ENCODE results near the gene APH1A.
A peak's percentile ranks its signal among the peaks of the same experiment; 100 is the strongest.
"Not testable (repeated sequence)": the region's sequence is repeated elsewhere in the genome, so short reads cannot be mapped to it uniquely, and the experiment has no call there.

The APH1A gene

DNA sequence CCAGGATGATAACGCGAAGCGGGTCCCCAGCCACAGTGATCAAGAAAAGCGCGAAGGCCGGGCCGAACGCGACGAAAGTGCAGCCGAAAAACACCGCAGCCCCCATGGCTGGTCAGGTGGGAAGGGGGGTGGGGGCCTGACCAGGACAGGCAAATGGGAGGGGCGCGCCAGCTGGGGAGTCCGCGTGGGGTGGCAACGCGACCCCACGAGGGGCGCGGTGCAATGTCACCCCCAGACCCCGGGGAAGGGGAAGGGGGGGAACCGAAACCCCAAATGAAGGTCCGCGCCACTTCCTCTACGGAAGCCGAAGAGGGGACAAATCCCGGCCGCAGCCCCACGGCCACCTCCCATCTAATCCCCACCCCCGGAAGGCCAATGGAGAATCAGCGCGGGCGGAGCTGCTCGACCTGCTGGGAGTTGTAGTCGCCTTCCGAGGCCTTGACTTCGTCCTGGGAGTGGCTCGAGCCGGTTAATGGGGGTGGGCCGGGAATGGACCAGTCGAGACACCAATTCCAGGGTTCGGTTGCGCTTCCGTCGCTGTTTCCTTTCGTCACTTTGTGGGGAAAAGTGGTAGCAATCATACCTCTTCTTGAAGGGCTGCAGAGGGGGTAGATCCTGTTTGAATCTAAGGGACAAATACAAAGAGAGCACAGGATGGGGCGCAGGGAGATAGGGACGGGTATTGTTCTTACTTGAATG lies at the start of gene APH1A:
APH1A (minus strand) TSS at position 312 of the 699 bp plus-strand sequence; CDS start at position 106, 206 bp downstream.
- peak; percentile 96 for DNase-seq

DNA sequence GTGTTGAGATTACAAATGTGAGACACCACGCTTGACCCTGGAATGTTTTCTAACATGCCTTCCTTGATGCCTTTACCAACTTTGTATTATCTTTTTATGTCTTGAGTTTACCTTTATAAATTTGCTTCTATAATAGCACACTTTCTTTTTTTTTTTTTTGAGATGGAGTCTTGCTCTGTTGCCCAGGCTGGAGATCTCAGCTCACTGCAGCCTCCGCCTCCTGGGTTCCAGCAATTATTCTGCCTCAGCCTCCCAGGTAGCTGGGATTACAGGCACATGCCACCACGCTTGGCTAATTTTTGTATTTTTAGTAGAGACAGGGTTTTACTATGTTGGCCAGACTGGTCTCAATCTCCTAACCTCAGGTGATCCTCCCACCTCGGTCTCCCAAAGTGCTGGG lies 45.9 kb upstream of the APH1A start:
- DNase-seq, result not testable (repeated sequence)

DNA sequence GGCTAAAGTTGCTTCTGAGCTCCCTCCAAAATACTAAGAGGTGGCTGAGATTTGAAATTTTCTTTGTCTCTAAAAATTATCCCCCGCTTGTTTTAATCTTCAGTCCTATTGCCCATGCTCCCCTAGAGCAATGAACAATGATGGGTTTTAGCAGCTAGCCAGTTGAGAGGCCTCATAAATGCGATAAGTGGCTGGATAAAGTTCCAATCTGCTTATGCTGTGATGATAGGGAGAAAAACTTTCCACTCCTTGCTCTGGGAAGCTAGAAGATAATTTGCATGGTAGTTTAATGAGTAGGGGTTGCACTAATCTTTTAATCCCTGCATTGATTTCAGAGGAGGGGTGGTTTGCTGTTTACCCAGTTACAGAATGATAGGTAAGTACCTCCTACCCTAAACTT lies 42.9 kb upstream of the APH1A start:
- DNase-seq, result no peak

DNA sequence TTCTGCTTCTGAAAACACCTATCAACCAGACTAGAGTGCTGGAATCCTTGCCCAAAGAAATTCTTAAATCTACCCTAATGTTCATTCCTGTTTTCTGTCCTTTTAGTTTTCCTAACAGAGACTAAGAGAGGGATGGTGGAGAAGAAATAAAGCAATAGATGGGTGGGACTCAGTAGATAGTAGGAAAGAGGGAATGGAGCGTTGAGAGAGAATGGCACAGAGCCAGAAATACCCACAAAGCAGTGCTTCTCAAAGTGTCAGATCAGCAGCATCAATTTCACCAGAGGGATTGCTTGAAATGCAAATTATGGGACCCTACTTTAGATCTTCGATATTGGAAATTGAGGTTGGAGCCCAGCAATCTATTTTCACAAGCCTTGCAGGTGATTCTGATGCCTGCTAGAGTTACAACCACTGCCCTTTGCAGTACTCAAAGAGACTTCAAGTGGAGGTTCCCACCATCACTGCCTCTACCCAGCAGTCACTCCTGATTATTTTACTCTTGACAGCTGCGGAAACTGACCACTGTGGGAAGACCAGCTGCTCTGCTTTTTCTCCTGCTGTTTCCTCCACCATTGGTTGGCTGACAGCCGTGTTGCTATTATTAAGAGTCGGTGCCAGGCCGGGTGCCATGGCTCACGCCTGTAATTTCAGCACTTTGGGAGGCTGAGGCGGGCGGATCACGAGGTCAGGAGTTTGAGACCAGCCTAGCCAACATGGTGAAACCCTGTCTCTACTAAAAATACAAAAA lies 41.1 kb upstream of the APH1A start:
- DNase-seq, result no peak

DNA sequence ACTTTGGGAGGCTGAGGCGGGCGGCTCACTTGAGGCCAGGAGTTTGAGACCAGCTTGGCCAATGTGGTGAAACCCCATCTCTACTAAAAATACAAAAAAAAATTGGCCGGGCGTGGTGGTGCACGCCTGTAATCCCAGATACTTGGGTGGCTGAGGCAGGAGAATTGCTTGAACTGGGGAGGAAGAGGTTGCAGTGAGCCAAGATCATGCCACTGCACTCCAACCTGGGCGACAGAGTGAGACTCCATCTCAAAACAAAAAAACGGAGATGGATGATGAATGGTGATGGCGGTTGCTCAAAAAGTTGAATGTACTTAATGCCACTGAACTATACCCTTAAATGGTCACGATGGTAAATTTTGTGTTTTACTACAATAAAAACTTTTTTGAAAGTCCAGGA lies 39.8 kb upstream of the APH1A start:
- not testable (repeated sequence) for DNase-seq

DNA sequence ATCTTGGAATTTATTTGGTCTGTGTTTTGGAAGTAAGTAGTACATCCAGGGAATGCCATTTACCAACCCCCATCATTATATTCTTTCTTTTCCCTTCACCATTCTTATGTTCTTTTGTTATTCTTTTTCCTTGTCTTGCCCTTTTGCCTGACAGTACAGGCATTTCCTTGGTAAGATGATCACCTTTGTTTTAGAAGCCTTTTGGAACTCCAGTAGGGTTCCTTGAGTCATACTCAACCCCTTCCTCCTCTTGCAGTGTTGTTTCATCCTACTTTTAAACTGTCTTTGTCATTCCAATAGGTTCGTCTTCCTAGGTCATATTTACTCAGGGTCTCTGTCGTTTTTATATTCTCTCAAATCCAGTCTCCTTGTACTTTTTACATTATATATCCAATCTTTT lies 34.1 kb upstream of the APH1A start:
- no peak for DNase-seq

DNA sequence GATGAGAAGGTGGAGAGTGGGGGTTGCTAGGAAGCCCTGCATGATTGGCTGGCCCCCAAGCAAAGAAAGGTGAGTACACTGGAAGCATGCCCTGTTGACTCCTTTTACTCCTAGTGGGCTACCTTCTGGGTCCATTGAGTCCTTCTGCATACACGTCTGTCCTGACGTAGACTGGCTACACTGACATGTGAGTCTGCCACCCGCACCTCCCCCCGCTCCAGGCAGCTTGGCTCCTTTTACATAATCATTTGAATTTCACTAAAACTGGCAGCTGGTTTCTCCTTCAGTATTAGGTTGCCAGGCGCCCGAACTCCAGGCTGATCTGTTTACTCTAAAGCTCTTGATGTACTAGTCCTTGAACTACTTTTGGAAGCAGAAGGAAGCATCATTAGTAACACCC lies 33.5 kb upstream of the APH1A start:
- DNase-seq, result no peak

DNA sequence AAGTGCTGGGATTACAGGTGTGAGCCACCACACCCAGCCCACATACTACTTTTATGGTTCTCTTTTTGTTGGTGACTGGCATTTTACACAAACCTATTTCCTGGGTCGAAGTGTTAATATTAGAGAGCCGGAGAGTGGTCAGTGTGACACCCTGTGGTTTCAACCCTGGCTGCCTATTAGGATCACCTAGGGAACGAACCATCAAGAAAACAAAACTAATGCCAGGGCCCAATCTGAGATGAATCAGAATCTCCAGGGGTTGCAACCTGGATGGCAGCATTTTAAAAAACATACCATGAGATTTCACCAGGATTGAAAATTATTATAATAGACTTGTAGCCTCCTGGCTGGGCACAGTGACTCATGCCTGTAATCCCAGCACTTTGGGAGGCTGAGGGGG lies 30.9 kb upstream of the APH1A start:
- no peak for DNase-seq

DNA sequence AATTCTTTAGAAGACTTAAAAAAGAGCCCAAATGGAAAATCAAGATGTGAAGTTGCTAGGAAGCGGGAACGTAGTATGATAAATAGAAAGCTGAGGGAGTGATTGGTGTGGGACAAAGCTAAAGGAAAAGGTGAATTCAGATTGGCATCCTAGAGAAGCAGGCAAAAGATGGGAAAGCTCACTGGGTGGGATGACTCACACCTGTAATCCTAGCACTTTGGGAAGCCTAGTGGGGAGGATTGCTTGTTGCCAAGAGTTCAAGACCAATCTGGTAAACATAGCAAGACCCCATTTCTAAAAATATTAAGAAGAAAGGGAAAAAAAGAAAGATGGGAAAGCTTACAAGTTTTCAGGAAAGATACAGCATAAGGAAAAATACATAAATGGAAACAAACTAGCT lies 26.7 kb upstream of the APH1A start:
- DNase-seq, result no peak

DNA sequence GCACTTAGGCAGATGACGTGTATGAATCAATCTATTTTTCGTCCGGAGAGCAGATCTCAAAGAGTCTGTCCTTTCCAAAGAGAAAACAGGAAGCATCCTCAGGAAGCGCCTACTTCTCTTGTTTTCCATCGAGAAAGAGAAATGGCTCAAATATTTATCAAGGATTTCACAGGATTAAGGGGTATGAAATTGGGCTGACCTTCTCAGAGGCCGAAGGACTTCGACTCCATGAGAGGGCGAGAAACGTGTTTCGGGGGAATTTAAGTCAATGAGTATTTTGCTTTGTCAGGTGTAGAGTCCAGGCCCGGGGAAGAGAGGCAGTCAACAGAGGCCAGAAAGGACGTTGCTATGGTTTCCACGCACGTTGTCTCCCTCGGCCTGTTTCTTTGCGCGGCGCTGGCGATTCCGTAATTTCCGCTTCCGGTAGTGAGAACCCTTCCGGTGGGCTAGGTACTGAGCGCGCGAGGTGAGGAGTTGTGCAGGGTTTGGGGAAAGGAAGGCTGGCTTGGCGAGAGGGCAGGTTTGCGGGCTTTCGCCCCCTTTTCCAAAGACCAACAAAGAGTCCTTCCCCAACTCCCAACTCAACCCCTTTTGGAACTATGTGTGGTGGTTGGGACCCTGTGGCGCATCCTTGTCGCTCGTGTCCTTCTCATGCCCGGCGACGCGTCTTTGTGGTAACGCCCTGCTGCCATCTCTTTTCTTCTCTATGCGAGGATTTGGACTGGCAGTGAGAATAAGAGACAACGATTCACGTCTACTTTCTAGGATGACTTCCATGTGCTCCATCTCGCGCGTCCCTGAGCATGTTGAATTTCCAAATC lies 24.8 kb upstream of the APH1A start, which contains the start of gene MRPS21:
MRPS21 (plus strand) TSS at position 429 of the 821 bp plus-strand sequence. CDS start 506 bp downstream, outside the sequence.
- peak; percentile 91 for DNase-seq

DNA sequence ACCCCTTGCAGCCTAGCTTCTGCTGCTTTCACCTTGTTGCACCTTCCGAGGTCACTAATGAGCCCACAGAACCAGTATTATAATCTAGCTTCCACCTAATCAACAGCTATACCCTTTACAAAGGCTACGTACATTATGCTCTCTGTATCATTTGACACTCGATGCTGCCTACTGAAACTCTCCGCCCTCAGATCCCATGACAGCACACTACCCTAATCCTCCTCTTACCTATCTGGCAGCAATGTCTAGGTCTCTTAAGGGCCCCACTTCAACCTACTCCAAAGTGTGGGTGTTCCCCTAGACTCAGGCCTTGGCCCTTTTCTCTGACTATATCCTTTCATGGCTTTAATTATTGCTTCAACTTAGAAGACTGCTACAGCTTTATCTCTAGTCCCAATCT lies 20.0 kb upstream of the APH1A start:
- DNase-seq, result no peak

DNA sequence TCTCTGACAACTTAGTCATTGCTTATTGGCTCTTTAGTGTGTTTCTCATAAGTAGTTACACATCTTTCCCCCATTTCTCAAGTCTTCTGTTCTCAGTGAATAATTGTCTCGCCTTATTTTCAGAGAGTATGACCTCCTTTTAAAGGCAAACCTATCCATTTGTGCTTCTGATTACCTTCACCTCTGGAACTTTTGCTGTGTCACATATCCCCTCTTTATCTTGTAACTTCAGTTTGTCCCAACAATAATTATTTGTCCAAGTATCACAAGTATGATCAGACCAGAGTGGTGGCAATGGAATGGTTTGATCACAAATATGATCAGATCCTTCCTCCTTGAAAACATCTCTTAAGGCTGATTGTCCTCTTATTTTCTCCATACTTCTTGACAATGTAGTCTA lies 19.6 kb upstream of the APH1A start:
- no peak for DNase-seq

DNA sequence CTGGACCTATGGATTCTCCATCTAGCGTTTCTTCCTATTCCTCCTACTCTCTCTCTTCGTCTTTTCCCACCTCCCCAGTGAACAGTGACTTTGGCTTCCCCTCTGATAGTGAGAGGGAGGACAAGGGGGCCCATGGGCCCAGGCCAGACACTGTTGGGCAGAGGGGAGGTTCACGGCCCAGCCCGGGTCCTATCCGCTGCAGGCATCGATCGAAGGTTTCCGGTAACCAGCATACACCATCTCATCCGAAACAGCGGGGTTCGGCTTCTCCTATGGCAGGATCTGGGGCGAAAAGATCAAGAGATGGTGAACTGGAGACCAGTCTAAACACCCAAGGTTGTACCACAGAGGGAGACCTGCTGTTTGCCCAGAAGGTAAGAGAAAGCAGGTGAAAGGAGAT lies 14.4 kb upstream of the APH1A start:
- DNase-seq, result no peak

DNA sequence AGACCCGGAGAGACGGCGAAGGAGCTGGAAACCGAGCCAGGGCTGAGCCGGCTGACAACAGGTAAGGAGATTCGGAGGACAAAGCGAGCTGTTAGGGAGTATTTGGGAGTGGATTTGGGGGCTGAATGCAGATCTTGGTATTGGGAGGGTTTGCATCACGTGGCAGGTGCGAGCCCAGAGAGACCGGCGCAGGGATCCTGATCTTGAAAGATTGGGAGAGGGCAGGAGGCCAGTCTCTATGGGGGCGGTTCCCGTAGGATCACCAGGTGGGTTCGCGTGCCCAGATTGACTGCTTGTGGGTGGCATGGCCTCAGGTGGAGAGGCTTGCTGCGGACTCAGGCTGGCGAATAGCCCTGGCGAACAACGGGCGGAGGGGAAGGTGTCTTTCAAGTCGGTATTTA lies 13.7 kb upstream of the APH1A start:
- peak; percentile 78 for DNase-seq

DNA sequence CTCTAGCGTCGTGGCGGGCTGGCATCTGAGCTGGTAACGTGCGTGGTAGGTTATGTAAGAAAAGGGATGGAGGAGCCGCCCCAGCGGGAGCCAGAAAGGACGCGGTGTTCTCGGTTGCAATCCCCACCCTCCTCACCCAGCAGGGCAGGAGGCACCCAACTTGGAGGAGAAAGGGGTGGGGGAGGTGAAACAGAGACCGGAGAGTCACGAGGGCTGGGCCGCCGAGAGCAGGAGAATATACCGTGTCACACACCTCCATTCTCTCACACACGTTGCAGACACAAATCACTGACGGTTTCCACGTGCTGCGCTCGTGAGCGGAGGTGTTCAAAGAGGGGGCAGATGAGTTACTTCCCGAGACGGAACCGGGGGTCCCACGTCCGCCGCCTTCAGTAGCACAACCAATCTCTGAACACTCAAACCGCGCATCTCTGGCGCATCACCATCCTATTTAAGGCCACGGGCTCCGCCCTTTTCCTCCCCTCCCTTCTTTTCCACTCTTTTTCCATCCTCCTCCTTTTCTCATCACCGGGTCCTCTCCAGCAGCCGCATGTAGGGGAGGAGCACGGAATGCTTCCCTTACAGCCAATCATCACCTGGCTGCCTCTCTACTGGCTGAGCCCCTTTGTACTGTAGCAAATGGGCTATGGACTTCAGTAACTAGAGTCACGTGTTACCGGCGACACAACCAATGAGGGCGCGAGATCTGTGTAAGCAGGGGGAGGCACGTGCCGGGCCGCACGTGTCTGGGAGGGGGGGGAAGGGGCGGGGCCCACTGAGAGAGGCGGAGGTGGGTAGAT lies 13.1 kb upstream of the APH1A start, which contains the start of gene CIART:
CIART (plus strand) TSS at position 797 of the 800 bp plus-strand sequence. CDS start 714 bp downstream, outside the sequence.
- DNase-seq, result peak; percentile 96

DNA sequence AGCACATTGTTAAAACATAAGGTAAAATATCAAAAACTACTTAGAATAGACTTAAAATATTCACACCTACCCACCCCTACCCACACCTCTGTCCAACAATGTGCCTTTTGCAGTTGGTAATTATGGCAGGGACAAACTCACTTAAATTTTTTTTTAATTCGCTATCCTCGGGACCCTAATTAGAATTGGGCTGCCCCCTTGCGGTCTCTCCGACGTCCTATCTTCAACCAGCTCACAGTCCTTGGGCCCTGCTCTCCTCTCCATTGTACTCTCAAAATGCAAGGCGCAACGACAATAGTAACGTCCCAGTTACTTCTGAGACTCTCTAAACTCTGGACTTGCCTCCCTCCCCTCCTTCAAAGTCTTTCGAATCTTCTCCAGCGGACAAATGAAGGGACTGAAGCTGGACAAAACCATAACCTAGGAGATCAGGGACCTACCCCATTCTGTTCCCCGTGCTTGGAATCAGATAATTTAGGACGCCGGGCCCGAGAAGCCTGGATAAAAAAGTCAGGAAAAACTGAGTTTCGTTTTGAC lies 12.5 kb upstream of the APH1A start:
- DNase-seq, result no peak

DNA sequence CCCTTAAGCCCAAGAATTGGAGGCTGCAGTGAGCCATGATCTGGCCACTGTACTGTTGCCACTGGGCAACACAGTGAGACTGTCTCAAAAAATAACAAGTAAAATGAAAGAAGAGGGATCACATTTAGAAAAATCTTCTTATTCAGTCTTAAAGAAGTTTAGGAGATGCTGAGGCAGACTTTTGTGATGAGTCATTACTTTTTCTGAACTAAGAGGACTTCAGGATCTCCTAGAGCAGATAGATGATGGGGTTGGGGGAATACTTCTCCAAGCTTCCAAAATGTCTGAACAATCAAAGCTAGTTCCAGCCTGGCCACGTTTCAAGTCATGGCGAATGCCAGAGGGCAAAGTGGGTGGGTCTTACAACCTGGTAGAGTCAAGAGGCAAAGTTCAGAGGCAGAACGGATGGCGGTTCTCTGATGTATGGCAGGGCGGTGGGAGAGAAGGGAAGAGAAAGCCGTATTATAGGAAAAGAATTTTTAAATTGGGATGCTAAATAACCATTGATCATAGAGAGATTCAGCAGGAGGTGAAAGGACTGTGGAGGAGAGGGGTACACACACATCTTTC lies 11.4 kb upstream of the APH1A start:
- DNase-seq, result no peak

DNA sequence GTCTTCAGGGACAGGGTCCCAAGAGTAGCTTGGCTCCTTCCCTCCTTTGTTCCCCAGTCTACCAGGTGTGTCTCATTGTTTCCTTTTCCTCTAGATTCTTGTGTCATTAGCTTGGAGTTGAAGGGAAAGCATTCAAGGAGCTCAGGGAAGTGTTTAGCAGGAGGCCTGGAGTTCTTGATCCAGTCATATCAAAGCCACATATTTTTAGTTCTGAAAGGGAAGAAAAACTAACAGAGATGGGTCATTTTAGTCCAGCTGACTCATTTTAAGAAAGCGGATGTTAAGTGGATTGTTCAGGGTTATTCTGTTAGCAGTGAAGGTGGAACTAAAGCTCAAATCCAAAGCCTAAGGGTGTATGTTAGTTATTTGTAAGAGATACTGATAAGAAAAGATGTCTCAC lies 4.5 kb upstream of the APH1A start:
- no peak for DNase-seq

DNA sequence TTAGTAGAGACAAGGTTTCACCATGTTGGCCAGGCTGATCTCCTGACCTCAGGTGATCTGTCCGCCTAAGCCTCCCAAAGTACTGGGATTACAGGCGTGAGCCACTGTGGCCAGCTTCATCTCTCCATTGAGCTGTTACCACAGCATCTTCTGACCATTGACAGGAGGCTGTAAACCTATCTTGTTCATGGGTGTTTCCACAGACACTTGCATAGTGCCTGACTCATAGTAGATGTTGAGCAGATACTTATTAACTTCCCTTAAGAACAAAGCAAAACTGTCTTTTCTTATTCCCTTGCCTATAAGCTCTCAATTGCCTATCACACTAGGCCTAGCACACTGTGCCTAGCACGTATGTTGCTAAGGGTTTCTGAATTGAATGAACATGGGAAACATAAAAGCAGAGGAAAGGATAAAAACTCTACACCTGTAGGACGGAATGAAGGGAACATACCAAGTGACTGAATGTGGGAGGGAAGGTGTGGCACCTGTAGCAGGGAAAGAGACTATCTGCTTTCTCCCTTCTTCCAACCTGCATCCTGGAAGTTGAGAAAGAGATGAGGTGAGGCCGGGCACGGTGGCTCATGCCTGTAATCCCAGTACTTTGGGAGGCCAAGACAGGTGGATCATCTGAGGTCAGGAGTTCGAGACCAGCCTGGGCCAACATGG lies 2.6 kb upstream of the APH1A start:
- no peak for DNase-seq

DNA sequence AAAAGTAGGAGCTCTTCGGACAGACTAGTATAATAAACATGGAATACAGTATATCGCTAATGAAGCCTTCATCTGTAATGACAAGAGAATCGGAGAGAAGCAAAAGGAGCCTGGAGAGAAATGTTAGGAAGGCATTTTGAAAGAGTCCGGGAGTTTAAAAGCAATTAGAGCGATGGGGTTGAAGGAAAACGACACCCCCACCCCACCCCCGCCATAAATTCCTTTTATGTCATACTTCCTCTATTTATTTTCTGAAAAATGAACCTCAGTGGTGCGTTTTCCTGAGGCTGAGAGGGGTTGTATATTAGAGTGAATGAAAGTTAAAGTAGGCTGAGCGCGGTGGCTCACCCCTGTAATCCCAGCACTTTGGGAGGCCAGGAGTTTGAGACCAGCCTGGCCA lies 635 bp upstream of the APH1A start:
- DNase-seq, result no peak

DNA sequence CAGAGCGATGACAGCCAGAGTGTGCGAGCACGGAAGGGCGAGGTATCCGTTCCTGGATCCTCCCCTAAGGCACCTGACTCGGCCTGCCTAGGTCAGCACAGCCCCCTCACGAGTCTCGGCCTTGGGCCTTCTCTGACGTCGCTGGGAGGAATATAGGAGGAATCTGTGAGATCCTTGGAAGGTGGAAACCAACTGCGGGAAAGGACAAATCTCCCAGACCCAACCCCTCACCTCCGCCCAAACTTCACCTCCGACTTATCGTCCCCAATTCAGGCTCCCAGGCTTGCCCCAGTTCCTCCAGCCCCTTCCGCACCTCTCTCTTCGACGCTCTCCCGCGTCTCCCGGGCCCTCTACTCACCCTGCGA lies 494 bp downstream of the APH1A start:
- no peak for DNase-seq
